ENCODE results near the gene S100A7. TPM values are rescaled to one million over a fixed set of nuclear protein-coding genes. Genes with fewer than 3 reads are reported as not detected.

S100A7 gene
- total RNA-seq, 1 donor from 2014 or later, result not detected

GRCh38 chr1:153438599-153438998 lies 21.9 kb downstream of the S100A7 start:
- peaks cover 5% of the 10 kb centered on the region for H3K36me3 Mint-ChIP-seq (ENCODE audit: unreplicated experiment)
- TF ChIP-seq CTCF (IDR thresholded peaks at IDR 0.05; ENCODE audit: partially characterized antibody, unreplicated experiment), result no peak
- DNase-seq, result no peak
- H3K4me3 Mint-ChIP-seq (ENCODE audit: unreplicated experiment), result no peak overlapping the region
- H3K27me3 Mint-ChIP-seq (ENCODE audit: unreplicated experiment), result peaks cover 2% of the 10 kb centered on the region
- H3K27ac Mint-ChIP-seq (ENCODE audit: unreplicated experiment), result no peak overlapping the region
- H3K4me1 Mint-ChIP-seq (ENCODE audit: low read depth, unreplicated experiment), result no peaks in the 10 kb centered on the region
- H3K9me3 Mint-ChIP-seq (ENCODE audit: unreplicated experiment), result peaks cover 4% of the 10 kb centered on the region

GRCh38 chr1:153437236-153437635 lies 23.2 kb downstream of the S100A7 start:
- Mint-ChIP-seq H3K4me3 (ENCODE audit: unreplicated experiment) (no peak overlapping the region), H3K27ac (ENCODE audit: unreplicated experiment) (no peak overlapping the region), H3K9me3 (ENCODE audit: unreplicated experiment) (peaks cover 4% of the 10 kb centered on the region)

GRCh38 chr1:153434746-153435455 lies 25.6 kb downstream of the S100A7 start:
- peaks cover 9% of the 10 kb centered on the region for H3K9me3 Mint-ChIP-seq (ENCODE audit: unreplicated experiment)
- H3K4me1 Mint-ChIP-seq (ENCODE audit: low read depth, unreplicated experiment), result peaks cover 1% of the 10 kb centered on the region
- DNase-seq, result no peak
- H3K27ac Mint-ChIP-seq (ENCODE audit: unreplicated experiment), result no peak overlapping the region
- peaks cover 6% of the 10 kb centered on the region for H3K27me3 Mint-ChIP-seq (ENCODE audit: unreplicated experiment)
- H3K36me3 Mint-ChIP-seq (ENCODE audit: unreplicated experiment), result peaks cover 5% of the 10 kb centered on the region
- H3K4me3 Mint-ChIP-seq (ENCODE audit: unreplicated experiment), result no peak overlapping the region
- TF ChIP-seq CTCF (IDR thresholded peaks at IDR 0.05; ENCODE audit: partially characterized antibody, unreplicated experiment), result no peak

More at GRCh38 chr1:153437236-153437635, 23.2 kb downstream of the S100A7 start:
- Mint-ChIP-seq H3K4me1 (ENCODE audit: low read depth, unreplicated experiment) (no peaks in the 10 kb centered on the region), H3K27me3 (ENCODE audit: unreplicated experiment) (peaks cover 4% of the 10 kb centered on the region), H3K36me3 (ENCODE audit: unreplicated experiment) (peaks cover 5% of the 10 kb centered on the region)
- TF ChIP-seq CTCF (IDR thresholded peaks at IDR 0.05; ENCODE audit: partially characterized antibody, unreplicated experiment), result no peak
- DNase-seq, result no peak

- TF ChIP-seq CTCF (IDR thresholded peaks at IDR 0.05; ENCODE audit: partially characterized antibody, unreplicated experiment), result no peak
- no peak overlapping the region for H3K4me3 Mint-ChIP-seq (ENCODE audit: unreplicated experiment)
- H3K27me3 Mint-ChIP-seq (ENCODE audit: unreplicated experiment), result peaks cover 7% of the 10 kb centered on the region
- no peak overlapping the region for H3K27ac Mint-ChIP-seq (ENCODE audit: unreplicated experiment)
- peaks cover 1% of the 10 kb centered on the region for H3K4me1 Mint-ChIP-seq (ENCODE audit: low read depth, unreplicated experiment)
- H3K36me3 Mint-ChIP-seq (ENCODE audit: unreplicated experiment), result peaks cover 1% of the 10 kb centered on the region
- H3K9me3 Mint-ChIP-seq (ENCODE audit: unreplicated experiment), result peaks cover 9% of the 10 kb centered on the region
- DNase-seq, result no peak
These were observed 27.4 kb downstream of the S100A7 start for GRCh38 chr1:153432874-153433681.

GRCh38 chr1:153431928-153432327 lies 28.5 kb downstream of the S100A7 start:
- Mint-ChIP-seq H3K9me3 (ENCODE audit: unreplicated experiment) (peaks cover 9% of the 10 kb centered on the region), H3K36me3 (ENCODE audit: unreplicated experiment) (no peaks in the 10 kb centered on the region), H3K27ac (ENCODE audit: unreplicated experiment) (no peak overlapping the region), H3K4me1 (ENCODE audit: low read depth, unreplicated experiment) (peaks cover 1% of the 10 kb centered on the region), H3K27me3 (ENCODE audit: unreplicated experiment) (peaks cover 7% of the 10 kb centered on the region), H3K4me3 (ENCODE audit: unreplicated experiment) (no peak overlapping the region)
- no peak for DNase-seq
- no peak for TF ChIP-seq CTCF (IDR thresholded peaks at IDR 0.05; ENCODE audit: partially characterized antibody, unreplicated experiment)
